HepG2 (cell line): ENCODE results near the gene HPCAL1. TPM values are rescaled to one million over a fixed set of nuclear protein-coding genes. Genes with fewer than 3 reads are reported as not detected.

Experiments
- ATF4 ChIP-seq, 2 experiments: fragments of 450-650 bp in 1 of 2; sonication (generic) in 1 of 2; formaldehyde crosslinking; IDR thresholded peaks; 2 replicates each; pipeline versions ENCODE4 v1.5.0 to v1.8.0; 2020 to 2022; ENCODE audit warnings: mild to moderate bottlenecking in 1 of 2, missing genetic modification reagents in 1 of 2
- EEA1 ChIP-seq: sonication (generic); formaldehyde crosslinking; IDR thresholded peaks from 2 replicates; pipeline ENCODE4 v1.5.1; 2020; ENCODE audit warnings: mild to moderate bottlenecking, missing genetic modification reagents, borderline replicate concordance
- EP300 ChIP-seq, 3 experiments: sonication (generic) in 1 of 3; formaldehyde crosslinking in 1 of 3; IDR thresholded peaks; 2 replicates each; pipeline versions ENCODE4 v1.5.1 to v1.6.1; 2011 to 2020; ENCODE audit warnings: low read depth in 2 of 3, low read length in 2 of 3, borderline replicate concordance in 1 of 3, improper control_type of control experiment in 1 of 3, mild to moderate bottlenecking in 1 of 3, missing genetic modification reagents in 1 of 3, moderate library complexity in 1 of 3
- FOXO4 ChIP-seq: sonication (generic); formaldehyde crosslinking; conservative IDR thresholded peaks from 2 replicates; pipeline ENCODE4 v1.8.1; 2023; ENCODE audit warnings: missing genetic modification reagents
- GPN1 ChIP-seq: sonication (generic); formaldehyde crosslinking; IDR thresholded peaks from 2 replicates; pipeline ENCODE4 v1.5.1; 2020; ENCODE audit warnings: missing genetic modification reagents, borderline replicate concordance
- HDAC6 ChIP-seq: fragments of 200-600 bp; sonication (generic); IDR thresholded peaks from 2 replicates; pipeline ENCODE4 v1.7.0; 2017; ENCODE audit warnings: mild to moderate bottlenecking, antibody characterized with exemption, low read length, low read depth
- HHEX ChIP-seq: IDR thresholded peaks from 2 replicates; pipeline ENCODE4 v1.6.1; 2016; ENCODE audit warnings: control low read depth
- MAF1 ChIP-seq: sonication (generic); formaldehyde crosslinking; IDR thresholded peaks from 2 replicates; pipeline ENCODE4 v1.5.0; 2020; ENCODE audit warnings: missing genetic modification reagents, borderline replicate concordance
- MIER2 ChIP-seq: IDR thresholded peaks from 2 replicates; pipeline ENCODE4 v1.6.1; 2016; ENCODE audit warnings: missing biosample characterization, missing genetic modification reagents
- MIXL1 ChIP-seq: IDR thresholded peaks from 2 replicates; pipeline ENCODE4 v1.6.1; 2016
- PCBP2 ChIP-seq: fragments of 200-400 bp; formaldehyde crosslinking; optimal IDR thresholded peaks from 2 replicates; pipeline ENCODE3; 2018; ENCODE audit warnings: low read length, low read depth; ENCODE audit not compliant: poor library complexity, severe bottlenecking
- PHF5A ChIP-seq: IDR thresholded peaks from one replicate; pipeline ENCODE4 v1.6.1; 2018; ENCODE audit warnings: low read depth, missing genetic modification reagents; ENCODE audit not compliant: unreplicated experiment
- RFX1 ChIP-seq: fragments of 450-650 bp; IDR thresholded peaks from 2 replicates; pipeline ENCODE4 v1.6.1; 2017
- SOX13 ChIP-seq, 3 experiments: fragments of 450-650 bp in 1 of 3; sonication (generic) in 1 of 3; formaldehyde crosslinking in 1 of 3; IDR thresholded peaks in 2 of 3; conservative IDR thresholded peaks in 1 of 3; 2 replicates each; pipeline versions ENCODE4 v1.5.0 to v1.6.1; 2016 to 2020; ENCODE audit warnings: antibody characterized with exemption in 1 of 3, mild to moderate bottlenecking in 1 of 3, missing compliant biosample characterization in 1 of 3, missing genetic modification reagents in 1 of 3, moderate library complexity in 1 of 3
- SP140L ChIP-seq: sonication (generic); formaldehyde crosslinking; IDR thresholded peaks from 2 replicates; pipeline ENCODE4 v1.4.0; 2020; ENCODE audit warnings: missing genetic modification reagents, borderline replicate concordance
- SP4 ChIP-seq: sonication (generic); formaldehyde crosslinking; IDR thresholded peaks from 2 replicates; pipeline ENCODE4 v1.8.1; 2023; ENCODE audit warnings: mild to moderate bottlenecking, missing genetic modification reagents
- TGIF2 ChIP-seq: IDR thresholded peaks from 2 replicates; pipeline ENCODE4 v1.6.1; 2016; ENCODE audit warnings: control low read depth, missing compliant biosample characterization
- TMF1 ChIP-seq: sonication (generic); formaldehyde crosslinking; IDR thresholded peaks from 2 replicates; pipeline ENCODE4 v1.8.1; 2022; ENCODE audit warnings: low read depth, missing genetic modification reagents
- TRIM24 ChIP-seq: sonication (generic); formaldehyde crosslinking; IDR thresholded peaks from 2 replicates; pipeline ENCODE4 v1.8.0; 2022; ENCODE audit warnings: mild to moderate bottlenecking, missing genetic modification reagents
- ZFP36 ChIP-seq: fragments of 150-350 bp; IDR thresholded peaks from 2 replicates; pipeline ENCODE4 v1.6.1; 2018; ENCODE audit warnings: borderline replicate concordance, low read length, low read depth; ENCODE audit not compliant: partially characterized antibody
- ZNF143 ChIP-seq: sonication (generic); formaldehyde crosslinking; IDR thresholded peaks from 2 replicates; pipeline ENCODE4 v1.4.0; 2020; ENCODE audit warnings: missing genetic modification reagents
- ZNF589 ChIP-seq: sonication (generic); formaldehyde crosslinking; conservative IDR thresholded peaks from 2 replicates; pipeline ENCODE4 v1.8.0; 2022; ENCODE audit warnings: mild to moderate bottlenecking, moderate library complexity, missing genetic modification reagents
- ZNF678 ChIP-seq: sonication (generic); formaldehyde crosslinking; IDR thresholded peaks from 2 replicates; pipeline ENCODE4 v1.4.0; 2020; ENCODE audit warnings: mild to moderate bottlenecking, missing genetic modification reagents
- ZNF704 ChIP-seq: sonication (generic); formaldehyde crosslinking; IDR thresholded peaks from 2 replicates; pipeline ENCODE4 v1.8.1; 2023; ENCODE audit warnings: mild to moderate bottlenecking, inconsistent platforms, moderate library complexity, missing genetic modification reagents, borderline replicate concordance
- ZNF883 ChIP-seq: sonication (generic); formaldehyde crosslinking; IDR thresholded peaks from 2 replicates; pipeline ENCODE4 v1.5.1; 2020; ENCODE audit warnings: mild to moderate bottlenecking, missing genetic modification reagents; ENCODE audit errors: not compliant biosample characterization
- polyA plus RNA-seq, 8 experiments: library from polyadenylated mRNA; depleted of rRNA in 3 of 8; stranded (reverse) in 7 of 8; unstranded in 1 of 8; fragments of >200 nt; fragmentation: Illumina TruSeq in 4 of 8; extraction: Trizol in 4 of 8; gene quantifications; 2 replicates each; pipeline versions ENCODE4 v1.2.1 to v1.2.3, GENCODE V29; 2011 to 2016; ENCODE audit warnings: low read depth in 4 of 8, missing spikeins in 1 of 8, mixed read lengths in 1 of 8; ENCODE audit not compliant: insufficient read depth in 1 of 8
- total RNA-seq, 5 experiments: library from RNA; depleted of rRNA; stranded (reverse); fragments of >200 nt; fragmentation: Illumina TruSeq; extraction: Trizol; gene quantifications; 2 replicates each; pipeline ENCODE4 v1.2.3, GENCODE V29; 2016; ENCODE audit warnings: low read depth in 1 of 5

The HPCAL1 gene
- total and polyA plus RNA-seq, 2 of the 13 experiments (the other 11 are each of a cell fraction or from before 2014, with no cell fraction given), result 29.5 to 29.9 TPM

- TF ChIP-seq PCBP2 (no peak), SP4 (CRISPR knock-in tag) (peak; percentile 45; the same call in 1 of the 2 replicates), ZNF678 (CRISPR knock-in tag) (peak; percentile 94; the same call in 1 of the 2 replicates), ZNF589 (CRISPR knock-in tag) (peak; percentile 76; the same call in 1 of the 2 replicates), SOX13 (IDR thresholded peaks at IDR 0.05) (peak; percentile 60; the same call in 1 of the 2 replicates), SOX13 (CRISPR knock-in tag; conservative IDR thresholded peaks at IDR 0.05 in 1 of 2, IDR thresholded peaks at IDR 0.05 in 1 of 2) (no peak; a peak in 1 of 4 replicates), TGIF2 (CRISPR knock-in tag) (no peak), GPN1 (CRISPR knock-in tag) (no peak), PHF5A (CRISPR knock-in tag) (no peak), HDAC6 (no peak), ZNF143 (no peak), HHEX (CRISPR knock-in tag) (no peak), ZNF883 (CRISPR knock-in tag) (peak; percentile 92), MIER2 (CRISPR knock-in tag) (no peak), TMF1 (CRISPR knock-in tag) (peak; percentile 100), EEA1 (CRISPR knock-in tag) (peak; percentile 94; the same call in 1 of the 2 replicates), FOXO4 (no peak), SP140L (no peak), MAF1 (CRISPR knock-in tag) (no peak), RFX1 (peak; percentile 80), ATF4 (CRISPR knock-in tag; IDR thresholded peaks at IDR 0.05) (peak in 1 of 2 experiments; percentile 63; a peak in 1 of 4 replicates), ZNF704 (CRISPR knock-in tag) (no peak; the same call in 1 of the 2 replicates), EP300 (IDR thresholded peaks at IDR 0.05; ENCODE audit: low read depth in 2 of 2, low read length in 2 of 2) (no peak; a peak in 1 of 4 replicates), EP300 (CRISPR knock-in tag; IDR thresholded peaks at IDR 0.05; ENCODE audit: borderline replicate concordance) (no peak), ZFP36 (no peak), MIXL1 (no peak), TRIM24 (0 out of 2 replicates have a peak, but pooled peaks have one; percentile 23)
These were observed 145.3 kb downstream of the HPCAL1 start, which contains the start of gene ODC1 (continued) for GRCh38 chr2:10447895-10448575.
